Measurements from ENCODE around the gene KRTAP3-1. TPM values are rescaled to one million over a fixed set of nuclear protein-coding genes. Genes with fewer than 3 reads are reported as not detected.
A peak's percentile ranks its signal among the peaks of the same experiment; 100 is the strongest.

KRTAP3-1 gene
- total and polyA plus RNA-seq, 2 experiments from 2014 or later = not detected

- TF ChIP-seq ZNF114 (CRISPR knock-in tag; IDR thresholded peaks at IDR 0.05) = no peak
- no peak for TF ChIP-seq CTCF (conservative IDR thresholded peaks at IDR 0.05; ENCODE audit: low read depth in 2 of 2)
- no peak for TF ChIP-seq EZH2phosphoT487 (IDR thresholded peaks at IDR 0.05; ENCODE audit: unreplicated experiment)
- TF ChIP-seq ETS1 (IDR thresholded peaks at IDR 0.05) = no peak
- no peak for TF ChIP-seq CREB1 (CRISPR knock-in tag; IDR thresholded peaks at IDR 0.05; ENCODE audit: low read depth)
- no peak for TF ChIP-seq JUNB (IDR thresholded peaks at IDR 0.05; ENCODE audit: unreplicated experiment)
- no peak for TF ChIP-seq POLR2AphosphoS5 (IDR thresholded peaks at IDR 0.05; ENCODE audit: low read depth)
These were observed 13.8 kb downstream of the KRTAP3-1 start (continued) for GRCh38 chr17:40995116-40995515.

GRCh38 chr17:40993839-40994238, 15.1 kb downstream of the KRTAP3-1 start, which contains the start of gene KRTAP3-3:
Gene KRTAP3-3, minus strand, starts transcription at chr17:40994164. Its CDS starts 67 bp downstream, at chr17:40994097.
- H3K79me2 ChIP-seq (replicated peaks; ENCODE audit: insufficient read depth) = no peaks in the 10 kb centered on the region
- 0 out of 2 replicates have a peak, but pooled peaks cover 4% of the 10 kb centered on the region for H3K9me2 ChIP-seq (ENCODE audit: insufficient read depth)
- Mint-ChIP-seq H3K4me1 (peaks cover 4% of the 10 kb centered on the region; the same call in 2 of the 3 replicates), H3K9me3 (no peaks in the 10 kb centered on the region), H3K27ac (no peak within 1 kb of the TSS), H3K36me3 (ENCODE audit: low read depth) (no peaks in the 10 kb centered on the region), H3K4me3 (no peak within 1 kb of the TSS), H3K27me3 (ENCODE audit: insufficient read depth, low read depth, poor library complexity) (no peaks in the 10 kb centered on the region)
- no peaks in the 10 kb centered on the region for H3K27me3 ChIP-seq (ENCODE audit: insufficient read depth)
- TF ChIP-seq ZNF114 (CRISPR knock-in tag; IDR thresholded peaks at IDR 0.05) (no peak), POLR2AphosphoS5 (IDR thresholded peaks at IDR 0.05; ENCODE audit: low read depth) (no peak), ZNF462 (CRISPR knock-in tag; IDR thresholded peaks at IDR 0.05) (no peak), ZNF331 (CRISPR knock-in tag; IDR thresholded peaks at IDR 0.05; ENCODE audit: low read depth) (no peak), JUNB (IDR thresholded peaks at IDR 0.05; ENCODE audit: unreplicated experiment) (no peak)
- H3K27ac ChIP-seq (ENCODE audit: low read depth) = no peak within 1 kb of the TSS
- ATAC-seq (no peak), DNase-seq (ENCODE audit: low spot score) (no peak)
- H3K4me2 ChIP-seq = no peak within 1 kb of the TSS
- H3F3A ChIP-seq (replicated peaks; ENCODE audit: low read depth) = no peaks in the 10 kb centered on the region
- peak within 1 kb of the TSS; percentile 21 for H2AFZ ChIP-seq
- no peaks in the 10 kb centered on the region for H4K20me1 ChIP-seq (replicated peaks; ENCODE audit: insufficient read depth)
- H3K4me1 ChIP-seq (ENCODE audit: insufficient read depth) = no peaks in the 10 kb centered on the region
- H3K4me3 ChIP-seq = no peak within 1 kb of the TSS
- no peaks in the 10 kb centered on the region for H3K36me3 ChIP-seq (ENCODE audit: insufficient read depth)
